Measurements from ENCODE around the gene PCDHGA6. TPM values are rescaled to one million over a fixed set of nuclear protein-coding genes. Genes with fewer than 3 reads are reported as not detected.
A peak's percentile ranks its signal among the peaks of the same experiment; 100 is the strongest.

Gene PCDHGA6
- total and polyA plus RNA-seq, 2 of the 8 experiments (the other 6 are each of a cell fraction or from before 2014, with no cell fraction given) = 1.4 to 2.0 TPM

DNA sequence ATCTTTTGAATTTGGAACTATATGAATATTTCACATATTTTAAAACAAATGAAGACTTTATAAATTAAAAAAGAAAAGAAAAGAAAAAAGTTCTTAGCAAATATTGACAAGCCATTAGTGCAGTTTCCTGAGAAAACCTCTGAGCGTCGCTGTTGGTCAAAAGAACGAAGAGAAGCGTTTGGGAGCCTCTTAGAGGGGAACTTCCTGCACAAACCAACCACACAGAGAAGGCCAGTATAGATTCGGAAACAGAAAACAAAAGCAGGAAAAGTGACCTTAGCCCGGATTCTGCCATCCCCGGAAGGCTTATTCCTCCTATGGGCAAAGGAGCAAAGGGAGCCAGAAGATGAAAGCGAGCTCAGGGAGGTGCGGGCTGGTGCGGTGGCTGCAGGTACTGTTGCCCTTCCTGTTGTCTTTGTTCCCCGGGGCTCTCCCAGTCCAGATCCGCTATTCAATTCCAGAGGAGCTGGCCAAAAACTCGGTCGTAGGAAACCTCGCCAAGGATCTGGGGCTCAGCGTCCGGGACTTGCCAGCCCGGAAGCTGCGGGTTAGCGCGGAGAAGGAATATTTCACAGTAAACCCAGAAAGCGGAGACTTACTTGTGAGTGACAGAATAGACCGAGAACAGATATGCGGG, 13.8 kb upstream of the PCDHGA6 start, which contains the start of gene PCDHGB2:
Gene PCDHGB2, plus strand, starts transcription at position 205 of the 637 bp plus-strand sequence. Its CDS starts 142 bp downstream, at position 347.
- H3K4me3 ChIP-seq (ENCODE audit: extremely low read depth in 1 of 4, insufficient read depth in 2 of 4, low read depth in 3 of 4, low read length in 4 of 4) = peak within 1 kb of the TSS in 1 of 4 experiments; percentile 33; a peak in 1 of 8 replicates
- peak within 1 kb of the TSS in 1 of 2 experiments; percentile 53; a peak in 2 of 4 replicates for H3K4me2 ChIP-seq (ENCODE audit: insufficient read depth in 1 of 2, low read depth in 2 of 2, low read length in 2 of 2)
- H3K18ac ChIP-seq (ENCODE audit: extremely low read depth, low read length) = no peak within 1 kb of the TSS
- H3K4me1 ChIP-seq (replicated peaks in 1 of 4; ENCODE audit: control insufficient read depth in 3 of 4, insufficient read depth in 4 of 4, low read length in 3 of 4) = peaks cover 0 to 3% (median under 1%) of the 10 kb centered on the region in 4 experiments; a peak in 1 of 7 replicates
- H2AK5ac ChIP-seq (ENCODE audit: low read depth, low read length) = no peak within 1 kb of the TSS
- no peak within 1 kb of the TSS for H4K5ac ChIP-seq (ENCODE audit: insufficient read length, low read depth, low read length)
- no peak within 1 kb of the TSS for H2BK15ac ChIP-seq (ENCODE audit: low read length)
- H3K14ac ChIP-seq (ENCODE audit: insufficient read length) = no peak within 1 kb of the TSS
- H2AFZ ChIP-seq (ENCODE audit: low read length) = peak within 1 kb of the TSS; percentile 81; the same call in 1 of the 2 replicates
- H3K56ac ChIP-seq (replicated peaks; ENCODE audit: insufficient read length, low read depth, low read length) = no peak within 1 kb of the TSS
- no peak within 1 kb of the TSS for H3K9ac ChIP-seq (replicated peaks in 1 of 4; ENCODE audit: extremely low read depth in 1 of 4, low read depth in 3 of 4, low read length in 3 of 4)
- no peaks in the 10 kb centered on the region for H3K79me1 ChIP-seq (ENCODE audit: low read depth, low read length)
- H3K36me3 ChIP-seq (ENCODE audit: control insufficient read depth in 2 of 4, insufficient read depth in 4 of 4, low read length in 3 of 4) = peaks cover 0 to 10% (median 2%) of the 10 kb centered on the region in 4 experiments; a peak in 4 of 8 replicates
- no peak within 1 kb of the TSS for H3K23ac ChIP-seq (ENCODE audit: insufficient read length)
- no peaks in the 10 kb centered on the region for H3K27me3 ChIP-seq (replicated peaks in 1 of 4; ENCODE audit: control insufficient read depth in 3 of 4, extremely low read depth in 1 of 4, insufficient read depth in 3 of 4, low read length in 3 of 4)
- H4K8ac ChIP-seq (ENCODE audit: extremely low read depth, insufficient read depth, low read length) = peak within 1 kb of the TSS; percentile 88; the same call in 1 of the 2 replicates
- no peak within 1 kb of the TSS for H2BK20ac ChIP-seq (ENCODE audit: low read length)
- H3K4ac ChIP-seq (replicated peaks; ENCODE audit: insufficient read length, low read depth, low read length) = no peak within 1 kb of the TSS
- WGBS, 2 experiments (ENCODE audit: extremely low coverage in 1 of 2, insufficient coverage in 1 of 2, insufficient read length in 1 of 2, insufficient replicate concordance in 2 of 2, low coverage in 1 of 2, low lambda C conversion rate in 2 of 2, missing lambda C conversion rate in 1 of 2) = 80% methylated on average over 24 of the region's 24 CpGs; no CpG with 5 or more reads in 1 of the 2 experiments
- H3K27ac ChIP-seq (ENCODE audit: low read depth, low read length) = no peak within 1 kb of the TSS
- H3K79me2 ChIP-seq (ENCODE audit: control insufficient read depth in 1 of 2, insufficient read depth in 2 of 2, low read length in 2 of 2) = no peaks in the 10 kb centered on the region
- no peaks in the 10 kb centered on the region for H4K20me1 ChIP-seq (replicated peaks in 1 of 2; ENCODE audit: control insufficient read depth in 1 of 2, insufficient read depth in 2 of 2, low read length in 2 of 2)
- H3K23me2 ChIP-seq (ENCODE audit: low read depth, low read length) = no peaks in the 10 kb centered on the region
- no peak within 1 kb of the TSS for H2BK120ac ChIP-seq (replicated peaks; ENCODE audit: low read depth, low read length)
- H4K91ac ChIP-seq (replicated peaks; ENCODE audit: insufficient read length, low read length) = no peak within 1 kb of the TSS
- ChIA-PET CTCF (ENCODE audit: partially characterized antibody) (interaction anchor here (0.6 to 3.4 kb wide), 35 partner anchors 8 to 204 kb away, joined by 3 to 20 read pairs (median 4); partner anchors contain the start of genes PCDHB14, PCDHB15, PCDHB16 and PCDHGA10), POLR2A (ENCODE audit: partially characterized antibody) (interaction anchor here (1.1 kb wide), 1 partner anchor 48 kb away, joined by 3 read pairs; no protein-coding TSS in a partner anchor)
- peak; percentile 78 for FAIRE-seq
- peaks cover 40 to 54% of the 10 kb centered on the region in 2 experiments for H3K9me3 ChIP-seq (ENCODE audit: insufficient read depth in 2 of 2, low read depth in 1 of 2, low read length in 1 of 2)
- H2BK5ac ChIP-seq (ENCODE audit: low read depth, low read length) = no peak within 1 kb of the TSS
- no peak for DNase-seq (ENCODE audit: low read depth in 1 of 2, low spot score in 2 of 2)
- TF ChIP-seq SUZ12 (IDR thresholded peaks at IDR 0.05; ENCODE audit: low read length) = no peak
- peak; percentile 78 to 82 for TF ChIP-seq RAD21 (IDR thresholded peaks at IDR 0.05 in 1 of 2, conservative IDR thresholded peaks at IDR 0.05 in 1 of 2; ENCODE audit: low read depth in 2 of 2, low read length in 2 of 2)
- TF ChIP-seq, protein P1, sequence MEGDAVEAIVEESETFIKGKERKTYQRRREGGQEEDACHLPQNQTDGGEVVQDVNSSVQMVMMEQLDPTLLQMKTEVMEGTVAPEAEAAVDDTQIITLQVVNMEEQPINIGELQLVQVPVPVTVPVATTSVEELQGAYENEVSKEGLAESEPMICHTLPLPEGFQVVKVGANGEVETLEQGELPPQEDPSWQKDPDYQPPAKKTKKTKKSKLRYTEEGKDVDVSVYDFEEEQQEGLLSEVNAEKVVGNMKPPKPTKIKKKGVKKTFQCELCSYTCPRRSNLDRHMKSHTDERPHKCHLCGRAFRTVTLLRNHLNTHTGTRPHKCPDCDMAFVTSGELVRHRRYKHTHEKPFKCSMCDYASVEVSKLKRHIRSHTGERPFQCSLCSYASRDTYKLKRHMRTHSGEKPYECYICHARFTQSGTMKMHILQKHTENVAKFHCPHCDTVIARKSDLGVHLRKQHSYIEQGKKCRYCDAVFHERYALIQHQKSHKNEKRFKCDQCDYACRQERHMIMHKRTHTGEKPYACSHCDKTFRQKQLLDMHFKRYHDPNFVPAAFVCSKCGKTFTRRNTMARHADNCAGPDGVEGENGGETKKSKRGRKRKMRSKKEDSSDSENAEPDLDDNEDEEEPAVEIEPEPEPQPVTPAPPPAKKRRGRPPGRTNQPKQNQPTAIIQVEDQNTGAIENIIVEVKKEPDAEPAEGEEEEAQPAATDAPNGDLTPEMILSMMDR (IDR thresholded peaks at IDR 0.05; ENCODE audit: control extremely low read depth in 1 of 3, insufficient read depth in 1 of 3, low read depth in 1 of 3, low read length in 3 of 3) = peak in 2 of 3 experiments; percentile 60 to 74; a peak in 3 of 4 replicates
- TF ChIP-seq POU5F1 (IDR thresholded peaks at IDR 0.05; ENCODE audit: low read depth, low read length) = no peak
- TF ChIP-seq KDM1A (IDR thresholded peaks at IDR 0.05; ENCODE audit: borderline replicate concordance, low read length) = no peak
- no peak for TF ChIP-seq NANOG (IDR thresholded peaks at IDR 0.05; ENCODE audit: insufficient read depth, low read depth, low read length, poor library complexity, severe bottlenecking)
- TF ChIP-seq, protein P2, sequence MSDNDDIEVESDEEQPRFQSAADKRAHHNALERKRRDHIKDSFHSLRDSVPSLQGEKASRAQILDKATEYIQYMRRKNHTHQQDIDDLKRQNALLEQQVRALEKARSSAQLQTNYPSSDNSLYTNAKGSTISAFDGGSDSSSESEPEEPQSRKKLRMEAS (IDR thresholded peaks at IDR 0.05) = no peak
- 0 out of 2 replicates have a peak within 1 kb of the TSS, but pooled peaks have one; percentile 65 for H2BK12ac ChIP-seq (ENCODE audit: low read depth, low read length)

Measured in H1 (cell line).